Measurements from ENCODE around the gene MGAT3.
"Not testable (repeated sequence)": the region's sequence is repeated elsewhere in the genome, so short reads cannot be mapped to it uniquely, and the experiment has no call there.

Gene MGAT3, protein sequence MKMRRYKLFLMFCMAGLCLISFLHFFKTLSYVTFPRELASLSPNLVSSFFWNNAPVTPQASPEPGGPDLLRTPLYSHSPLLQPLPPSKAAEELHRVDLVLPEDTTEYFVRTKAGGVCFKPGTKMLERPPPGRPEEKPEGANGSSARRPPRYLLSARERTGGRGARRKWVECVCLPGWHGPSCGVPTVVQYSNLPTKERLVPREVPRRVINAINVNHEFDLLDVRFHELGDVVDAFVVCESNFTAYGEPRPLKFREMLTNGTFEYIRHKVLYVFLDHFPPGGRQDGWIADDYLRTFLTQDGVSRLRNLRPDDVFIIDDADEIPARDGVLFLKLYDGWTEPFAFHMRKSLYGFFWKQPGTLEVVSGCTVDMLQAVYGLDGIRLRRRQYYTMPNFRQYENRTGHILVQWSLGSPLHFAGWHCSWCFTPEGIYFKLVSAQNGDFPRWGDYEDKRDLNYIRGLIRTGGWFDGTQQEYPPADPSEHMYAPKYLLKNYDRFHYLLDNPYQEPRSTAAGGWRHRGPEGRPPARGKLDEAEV

DNA sequence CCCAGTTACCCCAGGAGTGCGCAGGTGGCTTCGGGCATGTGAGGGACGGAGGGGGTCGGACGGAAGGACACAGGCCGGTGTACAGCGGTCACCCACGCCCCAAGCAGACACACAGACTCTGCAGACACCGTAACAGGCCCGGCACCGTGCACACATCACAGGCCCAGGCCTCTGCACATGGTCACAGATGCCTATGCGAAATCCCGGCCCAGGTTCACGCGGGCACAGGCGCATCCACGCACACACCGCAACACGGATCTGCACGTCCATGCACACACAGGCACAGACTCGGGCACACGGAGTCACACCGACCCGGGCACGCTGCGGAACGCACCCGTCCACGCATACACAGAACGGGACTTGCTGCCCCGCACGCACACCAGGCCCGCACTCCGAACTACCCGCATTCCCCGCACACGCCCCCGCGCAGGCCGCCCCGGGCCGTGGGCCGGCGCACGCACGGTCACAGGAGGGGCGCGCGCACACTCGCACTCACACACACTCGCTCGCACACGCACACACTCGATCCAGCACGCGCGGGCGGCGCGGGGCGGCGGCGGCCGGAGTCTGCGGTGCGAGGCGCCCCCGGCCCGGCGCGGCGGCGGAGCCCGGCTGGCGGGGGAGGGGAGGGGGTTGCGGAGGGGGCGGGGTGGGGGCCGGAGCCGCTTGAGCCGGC, at the start of gene MGAT3:
Gene MGAT3 (plus strand): TSS at position 491 of the 676 bp plus-strand sequence. CDS start 30,336 bp downstream, outside the sequence.
- no peak for DNase-seq

DNA sequence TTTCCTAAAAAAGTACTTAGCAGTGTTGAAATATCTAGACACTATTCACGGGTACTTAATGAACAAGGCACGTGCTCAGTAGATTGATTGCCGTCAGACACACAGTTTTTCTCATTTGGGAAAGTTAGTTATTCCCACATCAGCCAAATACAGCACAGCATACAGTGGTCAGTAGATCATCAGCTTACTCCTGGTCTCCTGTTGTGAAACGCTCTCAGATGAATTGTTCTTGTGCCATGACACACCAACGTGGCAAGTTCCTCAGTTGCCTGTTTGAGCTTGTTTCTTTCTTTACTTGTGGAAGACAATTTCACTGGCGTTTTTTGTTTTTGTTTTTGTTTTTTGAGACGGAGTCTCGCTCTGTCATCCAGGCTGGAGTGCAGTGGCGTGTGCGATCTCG, 48.6 kb upstream of the MGAT3 start:
- DNase-seq: no peak

DNA sequence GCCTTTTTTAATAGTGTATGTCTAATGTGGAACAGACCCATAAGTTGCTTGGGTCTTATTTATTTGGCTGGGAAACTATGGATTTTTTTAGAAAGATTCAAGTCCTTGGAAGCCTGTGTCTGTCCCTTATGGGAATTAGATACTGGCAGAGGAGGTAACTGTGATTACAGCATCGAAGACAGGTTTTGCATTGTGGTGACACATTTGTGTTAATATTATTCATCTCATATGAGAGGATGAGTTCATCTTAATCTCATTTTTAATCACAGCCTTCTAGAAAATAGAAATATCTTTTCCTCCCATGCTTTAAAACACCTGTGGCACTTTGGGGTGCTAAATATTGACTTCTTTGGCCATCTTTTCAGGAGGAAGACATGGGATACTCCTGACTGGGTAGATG, 48.0 kb upstream of the MGAT3 start:
- DNase-seq: no peak

DNA sequence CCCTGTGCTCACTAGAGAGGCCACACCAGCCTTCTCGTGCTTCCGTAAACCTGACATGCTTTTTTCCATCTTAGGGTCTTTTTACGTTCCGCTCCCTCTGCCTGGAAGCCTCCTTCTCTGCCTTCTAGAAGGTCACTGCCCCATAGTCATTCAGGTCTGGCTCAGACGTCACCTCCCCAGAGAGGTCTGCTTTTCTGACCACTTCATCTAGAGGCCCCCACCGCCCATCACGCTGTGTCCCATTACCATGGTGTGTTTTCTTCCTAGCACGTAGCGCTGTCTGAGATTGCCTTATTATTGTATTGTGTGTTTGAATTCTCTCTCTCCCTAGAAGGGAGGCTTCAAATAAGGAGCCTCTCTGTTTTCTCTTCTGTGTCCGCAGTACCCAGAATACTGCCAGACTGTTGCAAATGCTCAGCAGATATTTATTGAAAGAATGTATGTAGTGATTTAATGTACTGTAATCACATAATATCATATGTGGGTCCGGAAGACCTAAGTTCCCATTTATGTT, 47.2 kb upstream of the MGAT3 start:
- no peak for DNase-seq

DNA sequence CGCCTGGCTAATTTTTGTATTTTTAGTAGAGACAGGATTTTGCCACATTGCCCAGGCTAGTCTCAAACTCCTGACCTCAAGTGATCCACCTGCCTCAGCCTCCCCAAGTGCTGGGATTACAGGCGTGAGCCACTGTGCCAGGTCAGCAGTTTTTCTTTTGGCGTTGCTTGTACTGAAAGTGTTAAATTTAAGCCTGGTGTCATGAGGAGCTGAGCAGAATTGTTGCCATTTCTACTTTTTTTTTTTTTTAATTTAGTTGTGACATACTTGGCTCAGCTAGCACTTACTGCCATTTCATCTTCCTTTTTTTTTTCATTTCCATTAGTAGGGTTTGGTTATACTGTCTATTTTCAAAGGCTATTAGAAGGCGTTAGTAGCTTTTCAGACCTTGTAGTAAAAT, 46.5 kb upstream of the MGAT3 start:
- no peak for DNase-seq

DNA sequence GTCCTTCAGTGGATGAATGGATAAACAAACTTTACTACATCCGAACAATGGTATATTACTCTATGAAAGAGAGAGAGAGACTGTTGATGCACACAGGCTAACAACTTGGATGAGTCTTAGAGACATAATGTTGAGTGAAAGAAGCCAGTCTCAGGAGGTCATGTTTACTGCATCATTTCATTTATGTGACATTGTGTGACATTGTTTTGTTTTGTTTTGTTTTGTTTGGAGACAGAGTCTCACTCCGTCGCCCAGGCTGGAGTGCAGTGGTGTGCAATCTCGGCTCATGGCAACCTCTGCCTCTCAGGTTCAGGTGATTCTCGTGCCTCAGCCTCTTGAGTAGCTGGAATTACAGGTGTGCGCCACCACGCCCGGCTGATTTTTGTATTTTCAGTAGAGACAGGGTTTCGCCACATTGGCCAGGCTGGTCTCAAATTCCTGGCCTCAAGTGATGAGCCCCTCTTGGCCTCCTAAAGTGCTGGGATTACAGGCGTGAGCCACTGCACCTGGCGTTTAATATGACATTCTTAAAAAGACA, 44.9 kb upstream of the MGAT3 start:
- not testable (repeated sequence) for DNase-seq

DNA sequence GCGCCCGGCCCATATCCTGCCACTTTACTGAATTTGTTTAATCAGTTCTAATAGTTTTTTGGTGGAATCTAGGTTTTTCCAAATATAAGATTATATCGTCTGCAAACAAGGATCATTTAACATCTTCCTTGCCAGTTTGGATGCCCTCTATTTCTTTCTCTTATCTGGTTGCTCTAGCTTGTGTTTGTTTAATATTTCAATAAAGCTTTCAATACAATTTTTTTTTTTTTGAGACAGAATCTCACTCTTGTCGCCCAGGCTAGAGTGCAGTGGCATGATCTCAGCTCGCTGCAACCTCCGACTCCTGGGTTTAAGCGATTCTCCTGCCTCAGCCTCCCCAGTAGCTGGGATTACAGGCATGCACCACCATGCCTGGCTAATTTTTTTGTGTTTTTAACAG, 43.6 kb upstream of the MGAT3 start:
- not testable (repeated sequence) for DNase-seq

DNA sequence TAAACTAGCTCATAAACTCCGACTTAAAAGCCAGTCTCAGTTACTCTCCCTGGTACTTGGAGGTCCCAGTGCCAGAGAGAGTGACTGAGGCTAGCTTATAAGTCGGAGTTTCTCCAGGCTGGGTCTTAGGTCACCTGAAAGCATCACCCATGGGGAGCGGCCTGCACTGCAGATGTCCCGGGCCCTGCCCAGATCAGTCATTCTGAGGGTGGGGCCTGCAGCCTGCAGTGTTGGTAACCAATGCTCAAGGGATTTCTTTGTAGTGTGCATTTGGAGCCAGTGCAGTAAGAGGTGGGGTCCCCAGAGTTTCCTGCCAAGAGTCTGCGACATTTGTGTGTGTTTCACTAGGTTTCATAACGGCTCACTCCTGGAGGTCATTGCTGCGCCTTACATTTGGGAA, 42.4 kb upstream of the MGAT3 start:
- no peak for DNase-seq

DNA sequence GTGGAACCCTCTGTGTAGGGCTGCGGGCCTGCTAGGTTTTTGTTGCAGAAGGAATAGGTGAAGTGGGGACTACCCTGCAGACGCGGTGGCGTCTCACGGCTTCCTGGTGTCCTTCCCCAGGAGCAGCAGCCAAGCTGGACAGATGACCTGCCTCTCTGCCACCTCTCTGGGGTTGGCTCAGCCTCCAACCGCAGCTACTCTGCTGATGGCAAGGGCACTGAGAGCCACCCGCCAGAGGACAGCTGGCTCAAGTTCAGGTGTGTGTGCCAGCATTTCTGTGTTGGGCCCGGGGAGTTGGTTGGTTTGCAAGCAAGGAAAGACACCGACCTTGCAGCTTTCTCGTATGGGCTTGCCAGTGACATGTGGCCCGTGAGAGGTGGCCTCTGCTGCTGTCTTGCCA, 41.9 kb upstream of the MGAT3 start:
- no peak for DNase-seq

DNA sequence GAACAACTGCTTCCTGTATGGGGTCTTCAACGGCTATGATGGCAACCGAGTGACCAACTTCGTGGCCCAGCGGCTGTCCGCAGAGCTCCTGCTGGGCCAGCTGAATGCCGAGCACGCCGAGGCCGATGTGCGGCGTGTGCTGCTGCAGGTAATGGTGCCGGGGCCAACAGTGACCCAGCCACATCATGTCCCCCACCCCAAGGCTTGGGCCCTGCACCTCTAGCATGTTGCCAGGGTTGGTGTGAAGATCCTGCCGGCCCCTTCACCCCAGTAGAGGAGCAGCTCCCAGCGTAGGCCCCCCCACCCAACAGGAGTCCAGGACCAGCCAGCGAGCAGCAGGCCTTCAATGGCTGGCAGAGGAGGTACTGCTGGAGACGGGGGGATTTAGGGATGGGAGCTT, 41.3 kb upstream of the MGAT3 start:
- DNase-seq: no peak

DNA sequence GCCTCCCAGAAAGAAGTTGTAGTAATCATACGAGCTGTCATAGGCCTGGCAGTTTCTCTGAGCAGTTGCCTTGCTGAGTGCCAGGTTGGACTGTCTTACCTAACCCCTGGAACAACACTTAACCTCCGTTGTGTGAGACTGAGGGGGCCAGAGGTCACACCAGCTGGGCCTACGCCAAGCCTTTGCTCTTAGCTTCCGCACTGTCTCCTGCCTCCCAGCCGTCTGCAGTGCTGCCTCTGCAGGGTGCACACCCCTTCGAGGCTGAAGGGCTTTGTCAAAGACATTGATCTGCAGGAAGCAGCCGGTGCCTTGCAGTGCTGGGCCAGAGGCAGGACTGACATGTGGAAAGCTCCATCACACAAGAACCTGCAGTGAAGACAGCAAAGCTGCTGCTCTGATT, 40.5 kb upstream of the MGAT3 start:
- no peak for DNase-seq

DNA sequence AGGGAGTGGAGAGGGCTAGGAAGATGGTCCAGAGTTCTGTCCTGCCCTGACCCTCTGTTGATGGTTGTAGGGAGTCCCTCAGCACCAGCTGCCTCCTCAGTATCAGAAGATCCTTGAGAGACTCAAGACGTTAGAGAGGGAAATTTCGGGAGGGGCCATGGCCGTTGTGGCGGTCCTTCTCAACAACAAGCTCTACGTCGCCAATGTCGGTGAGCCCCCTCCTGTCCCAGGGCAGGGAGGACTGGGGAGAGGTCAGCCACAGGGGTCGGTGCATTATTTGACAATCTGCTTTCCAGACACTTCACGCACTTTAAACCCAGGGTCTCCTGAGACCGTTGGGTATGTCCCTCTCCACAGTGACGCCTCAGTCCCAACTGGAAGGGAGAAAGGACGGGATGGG, 39.2 kb upstream of the MGAT3 start:
- no peak for DNase-seq

DNA sequence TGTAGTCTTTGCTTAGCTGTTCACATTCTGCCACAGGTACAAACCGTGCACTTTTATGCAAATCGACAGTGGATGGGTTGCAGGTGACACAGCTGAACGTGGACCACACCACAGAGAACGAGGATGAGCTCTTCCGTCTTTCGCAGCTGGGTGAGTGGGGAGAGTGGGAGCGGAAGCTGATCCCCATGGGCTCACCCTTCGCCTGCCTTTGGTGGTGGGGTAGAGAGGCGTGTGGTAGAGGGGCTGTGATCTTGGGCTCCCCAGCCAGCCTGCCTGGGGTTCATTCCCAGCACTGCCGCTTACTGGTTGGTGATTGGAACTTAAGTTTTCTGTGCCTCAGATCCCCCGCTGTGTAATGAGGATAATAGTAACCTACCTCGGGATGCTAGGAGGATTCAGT, 38.1 kb upstream of the MGAT3 start:
- DNase-seq: no peak

DNA sequence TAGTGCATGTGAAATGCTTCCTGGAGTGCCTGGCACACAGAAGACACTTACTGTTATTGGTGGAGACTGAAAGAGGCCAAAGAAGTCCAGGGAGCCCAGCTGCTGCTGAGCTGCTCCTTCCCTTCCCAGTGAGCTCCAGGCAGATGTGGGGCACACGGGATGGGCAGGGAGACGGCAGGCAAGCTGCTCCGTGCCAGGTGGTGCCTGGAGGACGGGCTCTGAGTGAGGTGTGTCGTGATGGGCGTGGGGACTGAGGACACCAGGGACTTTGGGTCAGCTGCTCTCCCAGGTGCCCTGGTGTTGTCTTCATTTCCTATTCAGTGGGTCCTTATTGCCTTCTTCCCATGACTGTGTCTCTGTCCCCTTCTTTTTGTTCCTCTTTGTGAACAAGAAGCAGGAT, 37.7 kb upstream of the MGAT3 start:
- no peak for DNase-seq

DNA sequence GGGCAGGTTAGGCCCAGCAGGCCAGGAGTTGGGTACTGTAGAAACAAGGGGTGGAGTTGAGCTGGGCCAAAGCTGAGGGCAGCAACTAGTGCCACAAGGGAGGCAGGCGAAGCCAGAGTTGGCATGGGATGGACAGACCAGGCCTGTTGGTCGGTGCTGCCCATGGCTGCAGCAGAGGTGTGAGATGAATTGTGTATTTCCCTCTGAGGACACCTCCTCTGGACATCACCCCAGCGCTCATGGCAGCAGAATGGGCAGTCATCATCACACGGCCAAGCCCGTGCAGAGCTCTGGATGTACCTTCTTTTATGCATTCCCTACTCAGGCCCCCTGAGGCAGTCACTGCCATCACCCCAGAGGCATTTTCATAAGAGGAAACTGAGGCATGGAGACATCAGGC, 36.9 kb upstream of the MGAT3 start:
- no peak for DNase-seq

DNA sequence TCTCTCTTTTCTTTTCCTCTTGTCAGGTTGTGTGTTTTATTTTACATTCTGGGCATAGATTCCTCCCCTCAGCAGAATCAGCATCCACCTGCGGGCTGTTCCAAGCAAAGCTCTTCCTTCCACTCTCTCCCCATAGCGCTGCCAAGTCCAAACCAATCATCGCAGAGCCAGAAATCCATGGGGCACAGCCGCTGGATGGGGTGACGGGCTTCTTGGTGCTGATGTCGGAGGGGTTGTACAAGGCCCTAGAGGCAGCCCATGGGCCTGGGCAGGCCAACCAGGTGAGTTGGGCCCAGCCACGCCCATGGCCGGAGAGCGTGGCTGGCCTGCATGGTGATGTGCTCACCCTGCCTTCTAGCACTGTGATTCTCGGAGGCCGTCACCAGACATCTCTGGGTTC, 35.1 kb upstream of the MGAT3 start:
- DNase-seq: no peak

DNA sequence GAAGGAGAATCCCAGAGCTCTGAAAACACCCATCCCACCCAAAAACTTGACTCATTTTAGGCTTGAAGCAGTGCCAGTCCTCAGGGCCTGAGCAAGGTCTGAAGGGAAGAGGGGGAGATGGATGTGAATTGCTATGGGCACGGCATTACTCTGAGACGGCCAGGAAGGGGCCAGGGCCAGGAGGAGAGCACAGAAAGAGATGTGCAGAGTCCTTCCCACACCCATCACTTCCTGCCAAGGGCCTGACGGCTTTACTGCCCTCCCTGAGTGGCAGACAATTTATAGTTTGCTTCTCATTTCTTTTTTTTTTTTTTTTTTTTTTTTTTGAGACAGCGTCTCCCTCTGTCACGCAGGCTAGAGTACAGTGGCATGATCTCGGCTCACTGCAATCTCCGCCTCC, 34.7 kb upstream of the MGAT3 start:
- no peak for DNase-seq

DNA sequence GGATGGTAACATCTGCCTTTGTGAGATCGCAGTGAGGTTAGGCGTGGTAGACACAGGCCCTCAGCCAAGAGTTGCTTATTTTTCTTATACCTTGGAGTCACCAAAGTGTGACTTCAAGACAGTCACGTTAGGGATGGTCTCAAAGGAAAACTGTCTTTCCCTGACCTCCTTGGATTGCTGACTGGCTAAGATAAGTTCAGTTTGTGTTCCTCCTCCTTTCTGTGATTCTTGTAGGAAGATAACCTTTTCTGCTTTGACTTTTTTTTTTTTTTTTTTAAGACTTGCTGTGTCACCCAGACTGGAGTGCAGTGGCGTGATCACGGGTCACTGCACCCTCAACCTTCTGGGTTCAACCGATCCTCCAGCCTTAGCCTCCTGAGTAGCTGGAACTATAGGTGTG, 34.1 kb upstream of the MGAT3 start:
- no peak for DNase-seq

DNA sequence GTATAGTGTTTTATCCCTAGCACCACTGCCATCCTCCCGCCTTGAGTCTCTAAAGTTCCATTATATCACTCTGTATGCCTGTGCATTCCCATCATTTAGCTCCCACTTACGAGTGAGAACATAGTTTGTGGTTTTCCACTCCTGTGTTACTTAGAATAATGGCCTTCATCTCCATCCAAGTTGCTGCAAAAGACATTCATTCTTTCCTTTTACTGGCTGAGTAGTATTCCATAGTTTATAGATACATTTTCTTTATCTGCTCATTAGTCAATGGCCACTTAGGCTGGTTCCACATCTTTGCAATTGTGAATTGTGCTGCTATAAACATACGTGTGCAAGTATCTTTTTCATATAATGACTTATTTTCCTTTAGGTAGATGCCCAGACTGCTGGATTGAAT, 32.8 kb upstream of the MGAT3 start:
- DNase-seq: no peak

DNA sequence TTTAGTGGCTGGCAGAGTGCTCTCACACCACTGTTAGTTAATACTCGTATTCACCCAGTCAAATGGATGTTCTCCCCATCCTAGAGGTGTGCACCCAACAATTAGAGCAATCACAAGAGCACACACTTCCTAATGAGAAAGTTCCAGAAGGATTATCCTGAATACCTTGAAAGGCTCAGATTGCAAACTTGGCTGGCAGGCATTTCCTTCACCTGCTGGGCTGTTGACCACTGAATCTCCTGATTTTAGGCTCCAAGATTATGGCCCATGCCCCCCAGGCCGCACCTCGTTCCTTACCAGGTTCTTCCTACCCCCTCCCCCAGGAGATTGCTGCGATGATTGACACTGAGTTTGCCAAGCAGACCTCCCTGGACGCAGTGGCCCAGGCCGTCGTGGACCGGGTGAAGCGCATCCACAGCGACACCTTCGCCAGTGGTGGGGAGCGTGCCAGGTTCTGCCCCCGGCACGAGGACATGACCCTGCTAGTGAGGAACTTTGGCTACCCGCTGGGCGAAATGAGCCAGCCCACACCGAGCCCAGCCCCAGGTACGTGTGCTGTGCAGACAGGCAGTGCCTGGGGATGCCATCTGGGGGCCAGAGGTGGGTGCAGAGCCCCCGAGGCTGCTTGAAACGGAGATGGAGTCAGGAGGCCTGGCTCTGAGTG, 30.3 kb upstream of the MGAT3 start:
- no peak for DNase-seq

DNA sequence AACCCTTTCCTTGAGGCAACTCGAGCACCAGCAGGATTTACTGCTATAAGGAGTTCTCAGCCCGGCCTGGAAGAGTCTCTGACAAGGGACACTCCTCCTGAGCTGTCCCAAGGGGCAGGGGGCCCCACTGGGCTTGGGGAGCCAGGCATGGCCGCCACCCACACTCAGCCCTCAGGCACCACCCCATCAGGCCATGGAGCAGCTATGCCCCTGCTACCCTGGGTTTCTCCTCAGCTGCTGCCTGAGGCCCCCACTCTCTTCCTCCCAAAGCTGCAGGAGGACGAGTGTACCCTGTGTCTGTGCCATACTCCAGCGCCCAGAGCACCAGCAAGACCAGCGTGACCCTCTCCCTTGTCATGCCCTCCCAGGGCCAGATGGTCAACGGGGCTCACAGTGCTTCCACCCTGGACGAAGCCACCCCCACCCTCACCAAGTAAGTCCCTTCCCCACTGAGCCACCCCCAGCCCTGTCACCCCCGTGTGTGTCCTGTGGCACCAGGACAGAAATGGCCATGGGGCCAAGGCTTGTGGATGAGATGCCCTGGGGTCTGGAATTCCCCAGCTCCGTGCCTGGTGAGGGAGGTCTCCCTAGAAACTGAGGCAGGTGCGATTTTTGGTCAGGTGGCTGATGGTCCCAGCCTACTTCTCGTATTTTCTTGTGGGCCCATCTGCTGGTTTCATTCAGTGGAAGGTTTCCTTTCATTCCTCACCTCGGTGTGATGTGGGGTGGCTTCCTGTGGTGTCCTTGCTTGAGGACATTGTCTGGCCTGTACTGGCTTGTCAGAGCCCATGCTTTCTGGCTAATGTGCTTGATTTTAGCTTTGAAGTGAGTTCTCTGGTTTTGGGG, 28.8 kb upstream of the MGAT3 start:
- DNase-seq: no peak

DNA sequence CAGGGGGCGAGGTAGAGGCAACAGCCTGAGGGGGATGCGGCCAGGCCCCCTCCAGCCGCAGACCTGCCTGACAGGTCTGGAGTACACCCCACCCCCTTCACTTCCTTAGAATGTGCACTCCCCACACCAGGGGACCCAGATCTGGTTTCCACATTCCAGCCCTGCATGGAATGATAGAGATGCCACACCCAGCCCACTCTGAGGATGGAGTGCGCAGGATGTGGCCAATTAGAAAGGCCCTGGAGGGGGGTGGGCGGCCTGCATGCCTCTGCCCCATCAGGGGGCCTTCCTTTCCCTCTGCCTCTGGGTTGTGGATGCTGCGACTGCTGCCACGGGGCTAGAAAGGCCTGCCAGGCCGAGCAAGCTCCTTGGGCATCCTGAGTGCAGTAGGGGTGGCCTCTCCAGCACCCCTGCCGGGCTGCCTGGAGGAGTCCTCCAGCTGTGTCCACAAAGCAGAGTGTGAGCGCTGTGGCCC, 28.2 kb upstream of the MGAT3 start:
- no peak for DNase-seq

Data from kidney glomerular epithelial cell (primary cell).